ENCODE measurements around the gene UBE3B.

Gene UBE3B

DNA sequence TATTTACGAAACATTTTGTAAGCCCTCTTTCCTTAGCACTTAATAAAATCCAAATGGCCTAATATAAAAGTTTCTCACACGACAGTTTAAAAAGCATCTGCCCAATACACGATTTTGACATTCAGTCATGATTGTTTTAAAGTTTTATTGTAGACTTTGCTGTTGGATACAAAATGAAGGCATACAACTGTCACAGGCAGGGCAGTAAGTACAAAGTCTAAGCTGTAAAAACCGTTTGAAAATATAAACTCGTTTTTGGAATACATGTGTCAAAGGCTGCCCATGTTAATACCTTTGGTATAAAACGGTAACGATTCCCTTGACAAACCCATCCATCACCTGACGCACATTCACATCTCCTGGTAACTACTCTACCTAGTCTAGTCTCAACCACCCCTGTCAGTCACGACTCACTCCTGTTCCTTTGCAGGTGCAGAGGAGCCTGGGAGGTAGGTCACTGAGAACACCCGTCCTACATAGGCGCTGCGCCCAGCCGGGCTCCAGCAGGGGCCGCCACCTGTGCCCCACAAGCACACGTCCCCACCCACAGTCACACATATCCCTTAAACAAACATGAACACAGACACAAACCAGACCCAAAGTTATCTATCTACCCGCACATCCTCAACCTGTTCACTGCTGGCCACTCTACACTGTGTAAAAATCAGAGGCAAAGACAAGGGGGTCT is 27.4 kb upstream of the UBE3B start:
- DNase-seq: no peak

GRCh38 chr12:109450980-109451379 is 26.5 kb upstream of the UBE3B start:
- no peak for DNase-seq

DNA sequence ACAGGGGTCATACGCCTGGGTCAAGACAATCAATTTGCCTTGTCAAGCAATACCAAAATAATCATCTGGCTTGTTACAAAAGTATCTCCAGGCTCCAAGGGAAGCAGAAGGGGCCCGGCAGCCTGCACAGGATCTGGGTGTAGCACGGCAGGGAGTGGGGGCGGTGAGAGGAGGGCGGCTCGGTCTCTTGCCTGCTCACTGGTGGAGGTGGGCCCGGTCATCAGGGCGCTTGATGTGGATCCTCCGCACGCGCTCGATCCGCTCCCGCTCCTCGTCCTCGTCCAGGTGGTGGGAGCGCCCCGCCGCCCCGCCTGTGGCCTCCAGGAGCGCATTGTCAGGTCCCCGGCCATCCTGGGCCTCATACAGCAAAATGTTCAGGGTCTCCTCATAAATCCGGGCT is 26.0 kb upstream of the UBE3B start:
- DNase-seq: no peak

DNA sequence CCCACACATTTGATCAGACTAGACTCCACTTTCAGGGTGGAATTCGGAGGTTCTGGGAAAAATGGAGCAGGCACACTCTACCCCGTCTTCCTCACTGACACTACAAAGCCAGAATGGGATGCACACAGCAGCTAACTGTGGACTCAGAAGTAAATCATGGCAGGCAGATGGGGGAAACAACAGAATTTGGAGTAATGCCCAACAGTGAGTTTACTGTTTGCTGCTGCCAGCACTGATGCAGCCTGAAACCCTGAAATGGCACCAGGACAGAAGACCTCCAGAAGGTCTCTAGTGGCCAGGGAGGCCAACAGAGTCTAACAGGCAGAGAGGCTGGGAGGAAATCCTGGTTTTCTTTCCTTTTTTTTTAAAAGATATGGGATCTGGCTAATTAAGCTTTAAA is 24.9 kb upstream of the UBE3B start:
- DNase-seq: no peak

- no peak for DNase-seq
These were observed 21.7 kb upstream of the UBE3B start for GRCh38 chr12:109455706-109456105.

- no peak for DNase-seq
These were observed 19.3 kb upstream of the UBE3B start for GRCh38 chr12:109458086-109458485.

DNA sequence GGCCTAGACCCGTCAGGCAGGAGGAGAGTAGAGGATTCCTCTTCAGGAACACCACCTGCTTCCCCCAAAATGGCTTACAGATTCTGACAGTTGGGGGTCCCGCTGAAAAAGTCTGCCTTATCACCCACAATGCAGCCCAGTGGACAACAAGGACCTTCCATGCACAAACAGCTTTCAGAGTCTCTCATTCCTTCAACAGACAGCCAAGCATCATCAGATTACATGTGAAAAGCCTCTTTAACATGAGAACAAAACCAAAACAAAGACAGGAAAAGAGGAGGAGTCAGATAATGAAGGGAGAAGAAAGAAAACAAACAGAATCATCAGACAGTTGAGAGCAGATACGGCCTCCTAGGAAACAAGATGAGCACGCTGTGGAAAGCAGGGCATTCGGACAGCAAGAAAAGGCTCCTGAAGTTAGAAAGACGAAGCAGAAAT is 18.6 kb upstream of the UBE3B start:
- DNase-seq: peak in 2 of 56 donors; percentile 10 to 16

GRCh38 chr12:109459247-109459646 is 18.2 kb upstream of the UBE3B start:
- DNase-seq: no peak

DNA sequence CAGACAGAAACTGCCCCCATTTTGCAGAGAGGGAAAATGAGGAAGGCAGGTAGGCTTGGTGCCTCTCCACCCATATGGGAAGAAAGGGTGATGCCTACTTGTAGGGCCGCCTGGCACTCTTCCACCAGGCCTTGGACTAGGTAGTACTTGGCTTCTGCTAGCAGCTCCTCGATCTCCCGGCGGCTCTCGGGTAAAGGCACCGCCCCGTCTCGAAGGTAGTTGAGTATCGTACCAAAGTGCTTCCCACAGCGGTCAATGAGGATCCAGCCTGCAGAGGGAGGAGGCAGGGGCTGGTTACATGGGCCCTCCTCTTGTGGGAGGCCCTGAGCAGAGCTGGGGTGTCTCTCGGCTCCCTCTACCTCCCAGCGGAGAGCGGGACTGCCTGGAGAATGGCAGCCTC is 16.9 kb upstream of the UBE3B start:
- no peak for DNase-seq

- peak in 2 of 56 donors; percentile 6 to 11 for DNase-seq
These were observed 16.2 kb upstream of the UBE3B start for GRCh38 chr12:109461049-109461845.

- peak in 19 of 56 donors; percentile 7 to 62 (median 26) for DNase-seq
These were observed 15.3 kb upstream of the UBE3B start for GRCh38 chr12:109461846-109462756.

GRCh38 chr12:109462868-109463692 is 14.4 kb upstream of the UBE3B start:
- peak in 3 of 56 donors; percentile 20 to 30 (median 25) for DNase-seq

DNA sequence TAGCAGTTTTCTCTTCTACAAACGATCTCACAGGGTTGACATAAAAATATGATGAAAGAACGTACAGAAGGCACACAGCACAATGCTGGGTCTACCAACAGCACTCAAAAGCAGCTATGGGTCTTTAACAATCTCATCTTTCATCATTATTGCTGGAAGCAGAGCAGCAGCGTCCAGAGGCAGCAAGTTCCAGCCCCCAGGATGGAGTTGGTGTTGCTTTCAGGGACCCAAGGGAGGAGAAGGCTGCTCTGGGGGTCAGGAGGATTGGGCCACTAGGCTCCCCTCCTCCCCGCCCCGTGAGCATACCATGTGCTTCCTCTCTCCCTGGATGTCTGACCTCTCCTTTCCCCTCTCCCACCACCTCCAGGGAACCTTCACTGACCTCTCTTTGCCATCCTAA is 13.7 kb upstream of the UBE3B start:
- no peak for DNase-seq

DNA sequence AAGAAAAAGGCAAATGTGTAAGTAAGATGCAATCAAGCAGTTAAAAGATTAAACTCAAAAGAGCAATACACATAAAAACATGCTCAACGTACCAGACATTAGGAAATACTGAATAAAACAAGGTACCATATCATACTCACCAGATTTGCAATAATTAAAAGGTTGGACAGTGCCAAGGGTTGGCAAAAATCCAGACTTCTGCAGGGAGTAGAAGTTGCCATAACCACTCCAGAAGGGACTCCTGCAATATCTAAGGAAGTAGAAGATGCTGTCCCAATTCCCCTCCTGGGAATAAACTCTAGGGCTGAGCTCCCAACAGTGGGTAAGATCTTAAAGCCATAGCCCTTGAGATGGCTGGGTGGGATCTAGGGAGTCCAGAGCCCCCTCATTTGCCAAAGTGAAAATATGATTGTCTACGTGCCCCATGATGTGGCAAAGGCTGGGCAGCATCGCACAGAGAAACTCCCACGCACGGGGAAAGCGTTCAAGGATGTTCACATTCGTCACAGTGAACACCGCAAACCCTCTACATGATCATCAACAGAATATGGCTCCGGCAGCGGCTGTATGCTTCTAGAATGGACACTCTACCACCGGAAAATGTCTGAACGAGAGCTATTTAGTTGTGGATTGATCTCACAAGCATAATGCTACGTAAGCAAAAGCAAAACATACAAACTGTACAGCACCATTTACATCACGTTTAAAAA is 12.6 kb upstream of the UBE3B start:
- no peak for DNase-seq

DNA sequence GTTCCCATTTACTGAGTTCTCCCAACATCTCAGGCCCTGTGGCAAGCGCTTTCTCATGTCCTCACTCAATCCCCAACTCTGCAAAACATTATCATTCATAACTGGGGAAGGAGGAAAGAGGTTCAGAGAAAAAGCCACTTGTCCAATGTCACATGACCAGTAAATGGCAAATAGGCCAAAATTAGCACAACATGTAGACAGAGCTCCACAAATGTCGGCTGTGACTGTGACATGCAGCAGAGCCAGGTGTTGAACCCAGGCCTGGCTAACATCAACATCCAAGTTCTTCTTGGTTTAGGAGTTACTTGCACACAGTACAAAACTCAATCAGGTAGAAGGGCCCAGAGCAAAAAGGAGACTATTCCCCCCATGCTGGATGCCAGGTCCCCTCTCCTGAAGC is 11.1 kb upstream of the UBE3B start:
- DNase-seq: no peak

- peak in 2 of 56 donors; percentile 8 to 14 for DNase-seq
These were observed 10.6 kb upstream of the UBE3B start for GRCh38 chr12:109466821-109467220.

DNA sequence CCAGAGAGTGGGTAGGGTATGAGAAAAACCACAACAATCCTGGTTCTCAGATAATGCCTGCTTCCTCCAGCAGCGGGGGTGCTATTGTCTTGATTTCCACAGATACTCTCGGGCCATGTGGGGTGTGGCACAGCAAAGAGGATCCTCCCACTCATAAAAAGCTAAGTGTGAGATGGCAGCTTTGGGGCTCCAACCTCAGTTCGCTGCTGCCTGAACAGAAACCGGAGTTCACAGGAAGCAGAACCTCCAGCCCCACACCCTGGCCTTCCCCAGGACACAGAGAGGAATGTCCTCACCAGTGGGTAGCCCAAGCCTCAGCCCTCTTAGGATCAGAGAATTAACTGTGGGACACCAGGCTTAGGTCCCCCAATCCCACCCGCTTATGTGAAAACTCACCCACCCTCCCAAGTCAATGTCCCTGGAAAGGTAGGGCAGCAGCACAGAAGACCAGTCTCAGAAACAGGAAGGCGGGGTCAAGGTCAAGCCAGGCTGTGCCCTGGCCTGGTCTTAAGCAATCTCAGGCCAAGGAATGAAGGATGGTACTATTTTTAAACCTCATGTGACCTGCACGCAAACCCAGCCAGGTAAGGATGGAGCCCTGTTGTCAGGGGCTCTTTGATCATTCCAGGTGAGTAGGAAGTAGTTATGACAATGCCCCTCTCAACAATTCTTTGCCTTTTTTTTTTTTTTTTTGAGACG is 9.3 kb upstream of the UBE3B start:
- DNase-seq: peak in 8 of 56 donors; percentile 7 to 50 (median 24)

DNA sequence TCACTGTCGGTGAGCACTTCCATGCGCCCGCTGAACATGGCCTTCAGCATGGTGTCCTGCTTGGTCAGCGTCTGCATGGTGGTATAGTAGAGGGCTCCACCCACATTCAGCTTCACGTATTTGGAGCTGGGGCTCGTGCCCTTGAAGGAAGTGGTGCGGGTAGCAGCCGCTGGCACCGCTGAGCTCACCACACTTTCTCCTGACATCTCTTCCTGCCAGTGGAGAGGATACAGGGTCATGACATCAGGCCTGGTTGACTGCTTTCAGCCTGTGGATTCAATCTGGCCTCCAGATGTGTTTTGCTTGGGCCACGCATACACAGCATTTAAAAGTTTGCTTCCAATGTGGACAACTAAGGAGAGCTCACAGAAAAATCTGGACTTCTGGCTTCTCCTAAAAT is 7.9 kb upstream of the UBE3B start:
- no peak for DNase-seq

DNA sequence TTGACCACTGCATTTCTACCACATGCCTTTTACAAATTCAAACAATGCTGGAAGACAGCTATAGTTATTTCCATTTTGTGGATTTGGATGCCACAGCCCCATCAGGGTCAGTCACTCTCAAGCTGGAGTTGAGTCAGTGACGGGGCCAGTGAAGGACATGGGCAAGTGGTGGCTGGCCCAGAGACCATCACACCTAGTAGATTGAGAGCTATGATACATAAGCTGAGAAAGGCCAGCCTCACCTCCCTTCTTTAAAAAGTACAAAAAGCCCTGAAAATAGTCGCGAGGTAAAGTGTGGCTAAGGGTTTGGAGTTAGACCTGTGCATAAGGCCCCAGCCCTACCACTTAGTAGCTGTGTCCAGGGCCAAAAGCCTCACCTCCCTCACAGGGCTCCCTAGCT is 4.4 kb upstream of the UBE3B start:
- DNase-seq: no peak
